ENCODE data around the gene CLDN12. TPM values are rescaled to one million over a fixed set of nuclear protein-coding genes. Genes with fewer than 3 reads are reported as not detected.

Gene CLDN12
- total RNA-seq, 1 donor from 2014 or later = 21.4 TPM

DNA sequence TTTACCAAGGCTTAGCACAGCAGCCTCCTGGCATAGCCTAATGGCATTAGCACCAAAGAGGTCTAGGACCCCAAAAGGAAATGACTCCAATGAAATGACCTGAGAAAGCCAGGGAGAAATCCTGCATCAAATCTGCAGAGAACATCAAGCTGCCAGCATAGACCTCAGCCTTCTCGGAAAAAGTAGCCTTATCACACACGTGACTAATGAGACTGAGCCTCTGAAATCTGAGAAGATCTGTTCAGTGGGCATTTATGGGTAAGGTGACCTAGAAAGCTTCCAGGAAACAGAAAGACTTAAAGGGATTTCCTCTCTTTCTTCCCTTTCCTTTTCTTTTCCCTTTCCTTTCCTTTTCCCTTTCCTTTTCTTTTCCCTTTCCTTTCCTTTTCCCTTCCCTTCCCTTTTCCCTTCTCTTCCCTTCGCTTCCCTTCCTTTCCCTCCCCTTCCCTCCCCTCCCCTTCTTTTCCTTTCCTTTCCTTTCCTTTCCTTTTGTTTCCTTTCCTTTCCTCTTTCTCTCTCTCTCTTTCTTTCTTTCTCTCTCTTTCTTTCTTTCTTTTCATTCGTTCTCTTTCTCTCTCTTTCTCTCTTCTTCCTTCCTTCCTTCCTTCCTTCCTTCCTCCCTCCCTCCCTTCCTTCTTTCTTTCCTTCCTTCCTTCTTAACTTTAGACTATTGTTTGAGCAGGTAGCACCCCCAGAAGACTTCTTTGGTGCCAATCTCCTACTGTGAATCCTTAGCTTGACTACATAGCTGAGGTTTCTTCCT is 43.1 kb downstream of the CLDN12 start:
- intact Hi-C loops (cut with DNase I) = no loop called here
- no peak overlapping the region for H3K27ac ChIP-seq
- no peaks in the 10 kb centered on the region for H3K9me3 ChIP-seq
- H3K36me3 ChIP-seq = no peaks in the 10 kb centered on the region
- no peak overlapping the region for H3K4me3 ChIP-seq
- H3K27me3 ChIP-seq = no peaks in the 10 kb centered on the region
- no peaks in the 10 kb centered on the region for H3K4me1 ChIP-seq
- no peak for TF ChIP-seq POLR2AphosphoS5 (IDR thresholded peaks at IDR 0.05; ENCODE audit: insufficient read depth in 1 of 2, low read depth in 1 of 2)
- TF ChIP-seq, protein P1, sequence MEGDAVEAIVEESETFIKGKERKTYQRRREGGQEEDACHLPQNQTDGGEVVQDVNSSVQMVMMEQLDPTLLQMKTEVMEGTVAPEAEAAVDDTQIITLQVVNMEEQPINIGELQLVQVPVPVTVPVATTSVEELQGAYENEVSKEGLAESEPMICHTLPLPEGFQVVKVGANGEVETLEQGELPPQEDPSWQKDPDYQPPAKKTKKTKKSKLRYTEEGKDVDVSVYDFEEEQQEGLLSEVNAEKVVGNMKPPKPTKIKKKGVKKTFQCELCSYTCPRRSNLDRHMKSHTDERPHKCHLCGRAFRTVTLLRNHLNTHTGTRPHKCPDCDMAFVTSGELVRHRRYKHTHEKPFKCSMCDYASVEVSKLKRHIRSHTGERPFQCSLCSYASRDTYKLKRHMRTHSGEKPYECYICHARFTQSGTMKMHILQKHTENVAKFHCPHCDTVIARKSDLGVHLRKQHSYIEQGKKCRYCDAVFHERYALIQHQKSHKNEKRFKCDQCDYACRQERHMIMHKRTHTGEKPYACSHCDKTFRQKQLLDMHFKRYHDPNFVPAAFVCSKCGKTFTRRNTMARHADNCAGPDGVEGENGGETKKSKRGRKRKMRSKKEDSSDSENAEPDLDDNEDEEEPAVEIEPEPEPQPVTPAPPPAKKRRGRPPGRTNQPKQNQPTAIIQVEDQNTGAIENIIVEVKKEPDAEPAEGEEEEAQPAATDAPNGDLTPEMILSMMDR (IDR thresholded peaks at IDR 0.05) = no peak
- TF ChIP-seq POLR2A (IDR thresholded peaks at IDR 0.05) = no peak
- no peak for DNase-seq (ENCODE audit: extremely low spot score in 2 of 2)

DNA sequence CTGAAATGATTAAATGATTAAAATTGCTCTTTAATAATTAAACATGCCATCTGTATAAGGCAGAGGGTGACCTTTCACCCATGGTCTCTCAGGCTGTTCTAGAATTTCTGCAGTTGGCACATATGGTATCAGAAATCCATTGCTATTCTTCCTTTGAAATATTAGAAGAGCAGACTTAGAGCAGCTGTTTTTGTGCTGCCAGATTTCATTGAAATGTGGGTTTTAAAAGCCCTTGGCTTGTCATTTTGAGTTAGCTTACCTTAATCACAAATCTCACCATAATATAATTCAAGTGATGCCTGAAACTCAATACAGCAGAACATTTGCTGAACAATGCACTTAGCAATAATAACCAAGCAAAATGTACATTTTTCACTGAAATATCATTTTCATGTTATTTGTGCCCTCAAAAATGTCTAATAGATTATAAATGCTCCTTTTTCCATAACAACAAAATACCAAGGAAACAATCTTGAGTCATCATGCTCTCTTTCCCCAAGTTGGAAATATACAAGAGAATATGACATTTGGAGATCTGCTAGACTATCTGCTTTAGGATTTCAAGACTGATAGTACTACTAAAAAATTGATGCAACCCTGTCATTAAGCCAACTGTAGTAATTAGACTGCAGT is 50.1 kb downstream of the CLDN12 start:
- H3K27me3 ChIP-seq = no peaks in the 10 kb centered on the region
- H3K9me3 ChIP-seq = no peaks in the 10 kb centered on the region
- intact Hi-C loops (cut with DNase I) = loop anchor here (10.0 kb wide), 1 partner anchor 171 kb away; no protein-coding TSS in a partner anchor

DNA sequence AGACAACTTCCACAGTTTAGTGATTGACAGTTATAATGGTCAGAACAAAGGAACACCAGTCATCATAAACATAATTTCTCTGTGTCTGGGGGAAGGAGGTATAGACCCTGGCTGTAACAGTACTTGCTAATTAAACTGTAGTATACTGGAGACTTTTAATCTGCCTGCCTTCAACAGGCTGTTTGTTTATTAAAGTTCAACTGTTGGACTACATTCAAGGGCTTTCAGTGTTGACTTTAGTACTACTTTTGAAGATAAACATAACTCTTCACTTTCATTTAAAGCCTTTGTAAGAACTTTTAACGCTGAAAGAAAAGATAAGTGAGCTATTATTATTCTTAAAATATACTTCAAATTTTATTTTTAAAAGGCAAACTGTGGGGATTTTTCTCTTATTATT is 50.7 kb downstream of the CLDN12 start:
- intact Hi-C loops (cut with DNase I) = loop anchor here (10.0 kb wide), 1 partner anchor 171 kb away; no protein-coding TSS in a partner anchor

More for the DNA sequence above, 50.1 kb downstream of the CLDN12 start:
- Histone ChIP-seq H3K27ac (no peak overlapping the region), H3K36me3 (no peaks in the 10 kb centered on the region), H3K4me3 (no peak overlapping the region), H3K4me1 (peaks cover 8% of the 10 kb centered on the region)
- DNase-seq (ENCODE audit: extremely low spot score in 2 of 2) = no peak
- no peak for TF ChIP-seq POLR2A (IDR thresholded peaks at IDR 0.05)
- TF ChIP-seq POLR2AphosphoS5 (IDR thresholded peaks at IDR 0.05; ENCODE audit: insufficient read depth in 1 of 2, low read depth in 1 of 2) = no peak
- TF ChIP-seq, protein P1 (IDR thresholded peaks at IDR 0.05) = no peak

DNA sequence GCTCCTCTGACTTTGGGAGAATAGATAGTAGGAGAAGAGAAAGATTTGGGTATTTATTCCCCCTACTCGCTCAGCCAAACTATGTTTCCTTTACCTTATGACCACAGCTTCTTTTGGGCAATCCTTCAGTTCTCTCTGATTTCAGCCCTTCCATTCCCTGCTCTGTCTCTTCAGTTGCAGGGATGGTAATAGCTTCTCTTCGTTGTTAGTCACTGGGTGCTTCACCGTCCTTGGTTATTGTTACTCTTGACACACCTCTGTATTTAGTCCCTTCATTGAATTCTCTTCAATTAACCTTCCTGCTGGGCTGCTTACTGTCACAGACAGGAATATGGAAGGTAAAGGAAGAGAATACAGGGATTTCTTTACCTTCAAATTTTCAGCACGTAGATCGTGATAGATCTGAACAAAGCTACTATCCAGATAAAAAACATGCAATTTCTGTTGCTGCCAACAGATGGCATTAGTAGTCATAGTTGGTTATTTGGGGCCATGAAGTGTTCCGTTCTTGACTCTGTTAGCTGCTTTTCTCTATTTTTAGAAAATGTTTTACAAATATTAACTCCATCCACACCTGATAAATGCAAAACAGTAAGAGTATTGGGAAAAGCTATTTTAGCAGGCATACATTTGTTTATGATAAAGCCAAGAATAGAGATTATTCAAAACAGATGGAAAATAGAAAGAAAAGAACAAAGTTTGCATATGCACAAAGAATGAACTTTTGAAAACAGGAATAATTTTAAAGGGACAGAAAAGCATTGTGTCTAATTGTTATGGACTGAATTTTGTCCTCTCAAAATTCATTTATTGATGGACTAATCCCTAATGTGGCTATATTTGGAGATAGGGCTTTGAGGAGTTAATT is 52.1 kb downstream of the CLDN12 start:
- Histone ChIP-seq H3K4me1 (peaks cover 8% of the 10 kb centered on the region), H3K4me3 (no peak overlapping the region), H3K9me3 (no peaks in the 10 kb centered on the region), H3K27ac (no peak overlapping the region), H3K27me3 (no peaks in the 10 kb centered on the region), H3K36me3 (no peaks in the 10 kb centered on the region)
- TF ChIP-seq, protein P1 (IDR thresholded peaks at IDR 0.05) = peak; percentile 4 to 45 (median 35)
- TF ChIP-seq POLR2AphosphoS5 (IDR thresholded peaks at IDR 0.05; ENCODE audit: insufficient read depth in 1 of 2, low read depth in 1 of 2) (no peak), POLR2A (IDR thresholded peaks at IDR 0.05) (no peak)
- DNase-seq (ENCODE audit: extremely low spot score in 2 of 2) = no peak
- intact Hi-C loops (cut with DNase I) = loop anchor here (10.0 kb wide), 1 partner anchor 169 kb away; no protein-coding TSS in a partner anchor

More for the DNA sequence above, 50.7 kb downstream of the CLDN12 start:
- H3K9me3 ChIP-seq = no peaks in the 10 kb centered on the region
- H3K4me1 ChIP-seq = peaks cover 8% of the 10 kb centered on the region
- H3K27me3 ChIP-seq = no peaks in the 10 kb centered on the region
- no peak for DNase-seq (ENCODE audit: extremely low spot score in 2 of 2)
- no peaks in the 10 kb centered on the region for H3K36me3 ChIP-seq
- TF ChIP-seq, protein P1 (IDR thresholded peaks at IDR 0.05) = no peak
- no peak for TF ChIP-seq POLR2A (IDR thresholded peaks at IDR 0.05)
- TF ChIP-seq POLR2AphosphoS5 (IDR thresholded peaks at IDR 0.05; ENCODE audit: insufficient read depth in 1 of 2, low read depth in 1 of 2) = no peak
- no peak overlapping the region for H3K4me3 ChIP-seq
- no peak overlapping the region for H3K27ac ChIP-seq

Measured in vagina (tissue), 2 donors.